ENCODE data around the gene EIF3A.
"Not testable (repeated sequence)": the region's sequence is repeated elsewhere in the genome, so short reads cannot be mapped to it uniquely, and the experiment has no call there.

Gene EIF3A

GRCh38 chr10:119049361-119049760, 31.3 kb downstream of the EIF3A start:
- DNase-seq (ENCODE audit: low read depth), result no peak

DNA sequence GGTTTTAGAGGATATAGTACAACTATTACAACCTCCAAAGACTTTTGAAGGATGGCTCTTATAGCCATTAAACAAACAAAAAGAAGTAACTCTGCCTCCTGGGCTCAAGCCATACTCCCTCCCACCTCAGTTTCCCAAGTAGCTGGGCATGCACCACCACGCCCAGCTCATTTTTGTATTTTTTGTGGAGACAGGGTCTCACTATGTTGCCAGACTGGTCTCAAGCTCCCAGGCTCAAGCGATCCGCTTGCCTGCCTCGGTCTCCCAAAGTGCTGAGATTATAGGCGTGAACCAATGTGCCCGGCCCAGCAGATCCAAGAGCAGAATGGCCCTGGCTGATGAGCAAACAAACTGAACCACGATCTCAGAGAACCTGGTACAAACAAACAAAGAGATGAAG, 35.1 kb downstream of the EIF3A start:
- no peak for DNase-seq (ENCODE audit: low read depth)

GRCh38 chr10:119042169-119042568, 38.4 kb downstream of the EIF3A start:
- DNase-seq (ENCODE audit: low read depth), result no peak

DNA sequence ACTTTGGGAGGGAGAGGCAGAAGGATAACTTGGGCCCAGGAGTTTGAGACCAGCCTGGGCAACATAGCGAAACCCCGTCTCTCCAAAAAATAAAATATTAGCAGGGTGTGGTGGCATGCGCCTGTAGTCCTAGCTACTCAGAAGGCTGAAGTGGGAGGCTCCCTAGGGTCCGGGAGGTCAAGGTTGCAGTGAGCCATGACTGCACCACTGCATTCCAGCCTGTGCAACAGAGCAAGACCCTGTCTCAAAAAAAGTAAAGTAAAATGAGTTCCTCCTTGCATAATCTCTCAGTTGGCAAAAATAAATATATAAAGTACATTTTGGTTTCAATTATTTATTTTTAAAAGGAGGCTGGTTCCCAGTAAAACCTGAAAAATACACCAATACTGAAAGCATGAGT, 39.3 kb downstream of the EIF3A start:
- no peak for DNase-seq (ENCODE audit: low read depth)

GRCh38 chr10:119039161-119039560, 41.5 kb downstream of the EIF3A start:
- DNase-seq (ENCODE audit: low read depth), result no peak

DNA sequence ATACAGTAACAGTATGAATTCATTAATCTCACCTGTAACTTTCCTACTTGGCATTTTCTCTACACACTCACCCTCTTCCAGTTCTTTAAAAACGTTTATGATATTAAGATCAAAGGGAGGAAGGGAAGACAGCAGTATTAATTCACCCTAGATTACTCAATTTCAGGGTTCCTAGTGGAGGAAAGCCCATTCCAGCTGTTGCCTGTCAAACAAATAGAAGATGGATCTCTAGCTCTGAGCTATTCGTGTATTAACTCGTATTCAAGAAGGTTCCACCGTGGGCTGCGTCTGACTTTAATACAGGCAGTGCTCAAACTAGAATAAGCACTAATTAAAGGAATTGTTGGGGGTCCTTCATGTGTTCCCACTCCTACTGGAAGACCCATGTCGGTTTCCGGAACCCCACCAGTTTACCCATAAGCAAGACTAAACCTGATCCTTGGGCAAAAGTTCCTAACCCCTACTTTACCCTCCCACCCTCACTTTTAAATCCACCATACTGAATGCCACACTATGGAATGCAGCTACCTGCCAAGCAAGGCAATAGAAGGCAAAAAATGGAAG, 49.0 kb downstream of the EIF3A start:
- no peak for DNase-seq (ENCODE audit: low read depth)

- no peak for DNase-seq (ENCODE audit: low read depth)
These were observed 50.0 kb downstream of the EIF3A start for GRCh38 chr10:119030421-119031250.

- DNase-seq (ENCODE audit: low read depth), result peak; percentile 20
These were observed 50.8 kb downstream of the EIF3A start, which contains the start of gene NANOS1 for GRCh38 chr10:119029613-119030420. TSS of gene NANOS1 (plus strand) at chr10:119029714. CDS start at chr10:119029802, 88 bp downstream.

DNA sequence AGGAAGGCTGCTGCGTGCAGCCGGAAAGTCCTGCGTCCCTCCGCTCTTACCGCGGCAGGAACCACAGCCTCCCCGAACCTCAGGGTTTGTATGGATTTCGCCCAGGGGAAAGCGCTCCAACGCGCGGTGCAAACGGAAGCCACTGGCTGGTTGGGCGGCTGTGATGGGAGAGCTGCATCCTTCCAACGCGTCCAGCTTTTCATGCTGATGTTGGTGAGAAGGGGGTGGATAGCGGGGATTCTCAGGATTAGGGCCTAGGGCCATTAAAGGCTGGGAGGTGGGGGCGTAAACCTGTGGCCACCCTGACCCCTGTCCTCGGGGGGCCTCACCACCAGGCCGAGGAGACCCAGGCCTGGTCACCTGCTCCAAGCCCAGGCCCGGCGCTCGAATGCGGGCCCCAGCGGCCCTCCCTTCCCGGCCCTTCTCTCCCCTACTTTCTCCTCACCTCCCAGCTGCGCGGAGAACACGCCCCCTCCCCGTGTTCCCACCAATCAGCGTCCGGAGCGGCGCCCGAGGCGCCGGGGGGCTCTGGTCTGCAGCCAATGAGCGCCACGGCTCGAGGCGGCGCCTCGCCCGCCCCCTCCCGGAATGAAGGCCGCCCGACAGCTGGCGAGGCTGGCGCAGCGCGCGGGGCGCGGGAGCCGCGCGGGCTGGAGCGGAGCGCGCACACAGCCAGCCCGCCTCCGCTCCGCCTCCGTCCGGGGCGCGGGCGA, 51.6 kb downstream of the EIF3A start:
- peak; percentile 78 for DNase-seq (ENCODE audit: low read depth)

DNA sequence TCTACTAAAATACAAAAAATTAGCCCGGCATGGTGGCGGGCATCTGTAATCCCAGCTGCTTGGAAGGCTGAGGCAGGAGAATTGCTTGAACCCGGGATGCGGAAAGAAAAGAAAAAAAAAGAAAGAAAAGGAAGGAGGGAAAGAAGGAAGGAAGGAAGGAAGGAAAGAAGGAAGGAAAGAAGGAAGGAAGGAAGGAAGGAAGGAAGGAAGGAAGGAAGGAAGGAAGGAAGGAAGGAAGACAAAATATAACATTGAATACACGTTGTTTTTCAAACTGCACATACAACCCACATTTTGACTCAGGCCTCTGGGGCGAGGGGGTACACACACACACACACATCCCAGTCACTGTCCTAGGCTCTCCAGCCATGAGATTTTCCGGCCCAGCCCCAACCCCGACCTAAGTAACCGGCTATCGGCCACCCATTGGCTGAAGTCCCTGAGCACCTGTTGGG, 52.1 kb downstream of the EIF3A start:
- not testable (repeated sequence) for DNase-seq (ENCODE audit: low read depth)

DNA sequence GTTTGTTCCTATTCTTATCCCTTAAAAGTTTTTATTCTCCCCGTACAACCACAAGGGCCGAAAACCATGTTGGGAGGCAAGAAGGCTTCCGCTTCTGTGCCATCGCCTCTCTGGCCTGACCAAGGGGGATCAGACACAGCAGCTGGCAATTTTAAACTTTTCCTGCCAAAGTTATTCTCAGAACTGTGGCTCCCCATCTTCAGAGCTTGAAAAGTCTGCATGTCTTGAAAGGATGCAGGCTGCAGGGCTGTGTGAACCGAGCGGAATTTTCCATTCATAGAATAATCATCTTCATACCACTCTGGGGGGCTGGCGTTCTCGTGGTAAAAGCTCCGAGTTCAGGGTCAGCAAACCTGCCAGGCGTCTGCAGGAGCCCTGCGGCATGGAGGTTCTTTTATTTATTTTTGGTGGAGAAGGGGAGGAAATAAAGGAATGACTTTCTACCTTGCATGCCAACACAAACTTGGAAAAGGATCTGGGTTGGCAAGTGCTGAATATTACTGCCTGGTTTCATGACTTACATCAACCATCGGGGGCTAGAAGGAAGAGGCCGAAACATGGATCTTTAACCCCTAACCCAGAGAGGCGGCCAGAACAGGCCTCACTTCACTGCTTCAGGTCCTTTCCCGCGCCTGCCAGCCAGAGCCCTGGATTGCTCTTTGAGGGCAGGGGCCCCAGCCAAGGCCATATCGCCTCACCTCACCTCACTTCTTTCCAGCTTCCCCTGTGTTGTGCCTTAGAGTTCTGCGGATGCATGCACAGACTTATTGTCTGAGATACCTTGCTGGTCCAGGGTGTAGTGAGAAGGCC, 54.1 kb downstream of the EIF3A start:
- no peak for DNase-seq (ENCODE audit: low read depth)

DNA sequence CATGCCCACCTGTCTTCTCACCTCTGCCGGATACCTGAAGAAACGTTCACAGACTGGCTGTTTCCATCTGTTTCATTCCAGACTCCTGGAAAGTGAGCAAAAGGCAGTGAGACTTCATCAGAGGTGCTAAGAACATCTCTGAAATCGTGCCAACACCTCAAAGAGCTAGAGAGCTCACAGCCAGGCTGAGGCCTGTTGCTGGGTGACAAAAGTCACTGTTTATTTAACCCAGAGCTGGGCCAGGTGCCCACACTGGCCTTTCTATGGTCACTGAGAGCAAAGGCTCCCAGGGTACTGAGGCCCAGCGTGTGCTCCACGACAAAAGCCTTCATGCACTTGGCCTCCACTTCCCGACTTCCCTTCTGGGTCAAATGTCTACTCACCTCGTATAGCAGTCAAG, 54.8 kb downstream of the EIF3A start:
- no peak for DNase-seq (ENCODE audit: low read depth)

DNA sequence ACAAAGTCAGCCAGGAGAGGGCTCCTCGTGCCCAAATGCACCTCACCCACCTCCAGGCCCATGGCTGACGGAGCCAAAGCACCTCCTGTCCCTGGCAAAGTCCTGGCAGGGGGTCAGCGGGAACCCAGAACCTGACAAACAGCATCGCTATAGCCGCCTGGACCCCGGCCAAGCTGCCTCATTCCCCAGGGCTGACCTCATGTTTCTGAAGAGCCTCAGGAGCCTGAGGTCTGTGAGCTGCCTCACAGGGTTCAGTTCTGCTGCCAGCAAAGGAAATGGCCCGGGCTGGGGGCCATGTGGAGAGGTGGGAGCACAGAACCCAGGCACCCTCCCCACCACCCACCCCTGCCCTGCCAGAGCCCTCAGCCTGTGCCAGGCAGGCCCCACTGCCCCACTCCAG, 55.3 kb downstream of the EIF3A start:
- DNase-seq (ENCODE audit: low read depth), result no peak

GRCh38 chr10:119024882-119025281, 55.7 kb downstream of the EIF3A start:
- no peak for DNase-seq (ENCODE audit: low read depth)

DNA sequence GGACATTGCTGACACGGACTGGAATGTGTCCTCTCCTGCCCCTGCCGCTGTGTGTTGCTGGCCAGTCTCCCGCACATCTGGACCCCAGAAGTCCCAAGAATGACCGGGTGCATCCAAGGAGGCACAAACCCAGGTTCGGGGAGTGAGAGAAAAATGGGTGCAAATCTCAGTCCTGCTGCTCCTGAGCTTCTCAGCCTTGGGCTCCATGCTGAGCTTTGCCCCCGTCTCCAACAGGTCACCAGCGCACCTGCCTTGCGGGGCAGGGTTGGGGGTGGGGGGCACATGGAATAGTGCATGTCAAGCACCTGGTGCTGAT, 57.1 kb downstream of the EIF3A start:
- no peak for DNase-seq (ENCODE audit: low read depth)

GRCh38 chr10:119022846-119023552, 57.6 kb downstream of the EIF3A start:
- DNase-seq (ENCODE audit: low read depth), result no peak

GRCh38 chr10:119020627-119020946, 60.0 kb downstream of the EIF3A start:
- DNase-seq (ENCODE audit: low read depth), result peak; percentile 9

GRCh38 chr10:119007211-119007574, 73.4 kb downstream of the EIF3A start:
- no peak for DNase-seq (ENCODE audit: low read depth)

DNA sequence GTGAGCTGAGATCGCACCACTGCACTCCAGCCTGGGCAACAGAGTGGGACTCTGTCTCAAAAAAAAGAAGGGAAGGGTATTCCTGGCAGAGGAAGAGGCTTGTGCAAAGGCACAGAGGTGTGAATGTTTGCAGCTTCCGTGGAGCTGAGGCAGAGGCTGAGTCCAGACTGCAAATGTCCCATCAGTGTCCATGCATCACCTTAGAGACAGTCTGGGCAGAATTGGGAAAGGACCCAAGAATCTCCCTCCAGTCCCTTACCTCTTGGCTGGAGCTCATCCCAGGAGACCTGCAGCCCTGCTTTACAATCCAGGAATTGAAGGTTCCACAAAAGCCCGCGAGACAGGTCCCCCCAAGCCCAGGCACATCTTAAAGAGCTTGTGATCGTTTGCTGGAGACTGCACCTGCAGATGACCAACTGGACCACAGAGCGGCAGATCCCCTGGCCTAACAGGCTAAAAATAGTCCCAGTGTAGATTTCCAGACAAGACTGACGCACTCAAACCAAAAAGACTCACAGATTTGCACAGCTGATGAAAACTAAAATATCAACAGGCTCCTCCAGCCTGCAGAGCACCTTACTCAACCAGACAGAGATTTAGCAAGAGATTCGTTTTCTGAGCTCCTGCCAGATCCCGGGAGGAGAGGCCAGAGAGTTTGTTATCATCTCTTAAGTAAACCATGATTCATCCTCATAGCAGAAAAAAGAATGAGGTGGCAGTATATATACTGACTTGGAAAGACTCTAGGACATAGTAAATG, 74.0 kb downstream of the EIF3A start:
- DNase-seq (ENCODE audit: low read depth), result no peak

GRCh38 chr10:119005362-119006043, 75.1 kb downstream of the EIF3A start:
- no peak for DNase-seq (ENCODE audit: low read depth)

All from stimulated activated CD4-positive, alpha-beta T cell treated with anti-CD3 and anti-CD28 coated beads, Interleukin-2, amount 100 ng/mL, for 4 hours (primary cell).